ENCODE data around the gene GNGT1.

GRCh38 chr7:93938293-93938692 lies 31.9 kb downstream of the GNGT1 start:
- TF ChIP-seq, protein P1, sequence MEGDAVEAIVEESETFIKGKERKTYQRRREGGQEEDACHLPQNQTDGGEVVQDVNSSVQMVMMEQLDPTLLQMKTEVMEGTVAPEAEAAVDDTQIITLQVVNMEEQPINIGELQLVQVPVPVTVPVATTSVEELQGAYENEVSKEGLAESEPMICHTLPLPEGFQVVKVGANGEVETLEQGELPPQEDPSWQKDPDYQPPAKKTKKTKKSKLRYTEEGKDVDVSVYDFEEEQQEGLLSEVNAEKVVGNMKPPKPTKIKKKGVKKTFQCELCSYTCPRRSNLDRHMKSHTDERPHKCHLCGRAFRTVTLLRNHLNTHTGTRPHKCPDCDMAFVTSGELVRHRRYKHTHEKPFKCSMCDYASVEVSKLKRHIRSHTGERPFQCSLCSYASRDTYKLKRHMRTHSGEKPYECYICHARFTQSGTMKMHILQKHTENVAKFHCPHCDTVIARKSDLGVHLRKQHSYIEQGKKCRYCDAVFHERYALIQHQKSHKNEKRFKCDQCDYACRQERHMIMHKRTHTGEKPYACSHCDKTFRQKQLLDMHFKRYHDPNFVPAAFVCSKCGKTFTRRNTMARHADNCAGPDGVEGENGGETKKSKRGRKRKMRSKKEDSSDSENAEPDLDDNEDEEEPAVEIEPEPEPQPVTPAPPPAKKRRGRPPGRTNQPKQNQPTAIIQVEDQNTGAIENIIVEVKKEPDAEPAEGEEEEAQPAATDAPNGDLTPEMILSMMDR (IDR thresholded peaks at IDR 0.05), result no peak
- no peak for TF ChIP-seq POLR2A (IDR thresholded peaks at IDR 0.05)

Data from adrenal gland (tissue), 5 donors.